Cortex of kidney (tissue), 1 donor: Measurements from ENCODE around the gene KLK13.

Experiments used
- DNase-seq: peaks from one replicate; lab custom pipeline; 2025; lab: John Stamatoyannopoulos, UW

Gene KLK13

GRCh38 chr19:51019544-51019925 is 45.4 kb downstream of the KLK13 start, which contains the start of gene KLK10:
TSS of gene KLK10 (minus strand) at chr19:51019709. CDS start at chr19:51019130, 579 bp downstream.
- no peak for DNase-seq

DNA sequence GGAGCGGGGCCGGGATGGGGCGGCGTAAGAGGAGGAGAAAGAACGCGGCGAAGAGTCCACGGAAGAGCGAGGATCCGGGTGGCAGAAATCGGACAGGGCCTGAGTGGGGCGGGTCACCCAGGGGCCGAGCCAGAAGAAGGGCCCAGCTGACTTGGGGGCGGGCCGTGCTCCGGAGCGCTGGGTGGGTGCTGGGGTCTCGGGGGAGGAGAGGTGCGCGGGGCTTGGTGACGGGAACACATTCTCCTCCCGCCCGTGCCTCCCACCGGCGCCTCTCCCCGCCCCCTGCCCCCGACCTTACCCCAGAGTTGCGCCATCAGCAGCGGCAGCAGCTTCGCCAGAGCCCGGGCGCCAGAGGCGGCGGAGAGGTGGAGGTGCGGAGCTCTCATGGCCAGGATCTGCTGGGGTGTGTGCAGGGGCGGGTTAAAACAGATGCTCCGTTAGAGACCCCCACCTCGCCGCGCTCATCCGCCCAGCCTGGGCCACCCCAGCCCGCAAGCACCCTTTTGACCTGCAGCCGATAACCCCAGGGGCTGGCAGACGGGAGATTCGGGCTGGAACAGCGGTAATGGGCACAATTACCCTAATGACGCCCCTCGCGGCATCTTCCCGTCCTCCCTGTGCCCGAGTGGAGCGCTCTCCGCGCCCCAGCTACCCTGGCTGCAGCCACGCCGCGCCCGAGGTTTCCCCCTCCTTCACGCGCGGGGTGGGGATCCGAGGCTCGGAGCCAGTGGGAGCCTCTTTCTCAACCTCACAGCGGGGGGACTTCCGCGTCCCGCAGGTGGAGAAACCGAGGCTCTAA is 45.9 kb downstream of the KLK13 start:
- DNase-seq = no peak

- no peak for DNase-seq
Measured at GRCh38 chr19:51016798-51017683, 47.9 kb downstream of the KLK13 start.

GRCh38 chr19:51015691-51016267 is 49.1 kb downstream of the KLK13 start:
- no peak for DNase-seq

GRCh38 chr19:51014242-51014641 is 50.6 kb downstream of the KLK13 start:
- DNase-seq = no peak

- no peak for DNase-seq
Measured at GRCh38 chr19:51012661-51013190, 52.2 kb downstream of the KLK13 start.

DNA sequence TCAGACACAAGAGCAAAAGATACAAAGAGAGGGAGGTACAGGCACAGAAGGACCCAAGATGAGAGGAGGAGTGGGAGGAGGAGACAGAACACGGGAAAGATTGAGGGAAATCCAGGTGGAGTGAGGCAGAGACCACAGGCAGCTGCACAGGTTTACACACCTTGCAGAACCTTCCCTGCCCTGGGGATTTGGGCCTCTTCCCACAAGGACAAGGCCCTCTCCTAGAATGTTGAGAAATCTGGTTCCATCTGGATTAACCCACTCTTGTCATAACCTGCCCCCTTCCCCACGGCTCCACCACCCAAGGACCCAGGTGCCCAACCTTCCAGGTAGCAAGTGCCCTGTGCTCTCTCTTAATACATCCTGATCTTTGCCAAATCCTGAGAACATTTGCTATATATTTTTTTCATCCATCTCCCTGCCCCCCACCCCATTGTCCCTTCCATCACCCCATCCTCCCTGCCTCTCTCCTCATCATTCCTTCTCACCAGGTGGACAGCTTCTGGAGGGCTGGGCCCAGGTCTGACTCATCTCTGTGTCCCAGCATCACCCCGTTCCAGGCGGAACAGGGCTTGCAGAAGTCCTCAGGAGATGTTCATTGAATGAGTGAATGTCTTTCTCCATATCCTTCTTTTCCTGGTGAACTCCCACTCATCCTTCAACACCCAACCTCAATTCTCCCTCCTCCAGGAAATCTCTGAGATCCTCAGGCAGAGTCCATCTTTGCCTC is 54.7 kb downstream of the KLK13 start:
- no peak for DNase-seq

DNA sequence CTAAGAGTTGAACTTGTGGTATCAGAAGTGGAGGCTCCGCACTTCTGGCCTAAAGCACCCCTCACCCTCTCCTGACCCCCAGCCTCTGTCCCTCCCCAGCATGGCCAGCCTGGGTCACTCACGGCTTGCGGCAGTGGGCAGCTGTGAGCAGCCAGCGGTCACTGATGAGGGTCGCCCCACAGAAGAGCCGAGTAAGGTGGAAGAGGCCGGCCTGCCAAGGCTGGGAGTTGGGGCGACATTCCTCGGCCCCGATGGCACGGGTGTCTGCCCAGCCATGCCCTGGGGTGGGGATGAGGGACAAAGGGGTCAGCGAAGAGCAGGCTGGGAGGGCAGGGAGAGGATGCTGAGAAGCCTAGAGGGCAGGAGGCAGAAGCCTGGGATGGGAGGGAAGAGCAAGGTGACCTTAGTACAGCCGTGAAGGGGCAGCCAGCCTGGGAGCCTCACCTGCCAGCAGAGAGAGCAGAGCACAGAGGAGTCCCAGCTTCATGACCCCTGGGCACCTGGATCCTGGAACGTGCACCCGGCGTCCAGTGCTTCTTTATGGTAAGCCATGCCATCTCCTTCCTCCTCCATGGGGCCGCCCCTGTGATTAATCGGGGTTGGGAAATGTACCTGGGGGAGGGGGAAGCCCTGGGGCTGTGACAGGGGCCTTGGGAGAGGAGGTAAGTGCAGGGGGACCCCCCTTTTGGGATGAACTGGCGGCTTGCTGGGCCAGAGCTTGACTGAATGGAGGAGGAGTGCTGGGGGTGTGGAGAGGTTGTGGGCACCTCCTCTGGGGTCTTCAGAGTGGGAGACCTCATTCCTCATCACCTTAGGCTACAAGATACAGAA is 55.6 kb downstream of the KLK13 start:
- DNase-seq = no peak

- DNase-seq = no peak
Measured at GRCh38 chr19:51007488-51007887, 57.4 kb downstream of the KLK13 start.

DNA sequence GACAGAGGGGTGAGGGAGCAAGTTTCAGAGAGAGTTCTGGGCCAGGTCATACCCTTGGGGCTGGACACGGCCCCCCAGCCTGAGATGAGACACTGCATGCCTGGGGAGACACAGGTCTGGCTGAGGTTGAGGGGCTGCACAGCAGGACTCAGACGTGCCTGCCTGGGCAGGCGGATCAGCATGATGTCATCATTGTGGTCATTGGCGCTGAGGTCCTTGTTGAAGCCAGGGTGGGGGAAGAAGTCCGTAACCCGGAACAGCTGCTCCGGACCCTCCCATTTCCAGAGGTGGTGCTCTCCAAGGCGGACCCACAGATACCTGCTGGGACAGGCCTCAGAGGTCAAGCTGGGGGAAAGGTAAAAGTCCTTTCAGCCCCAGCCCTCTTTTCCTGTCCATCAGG is 58.5 kb downstream of the KLK13 start:
- DNase-seq = no peak
